Measurements from ENCODE around the gene BACH2. TPM values are rescaled to one million over a fixed set of nuclear protein-coding genes. Genes with fewer than 3 reads are reported as not detected.

BACH2 gene
- total and polyA plus RNA-seq, 2 of the 8 experiments (the other 6 are each of a cell fraction or from before 2014, with no cell fraction given) = 1.9 to 5.9 TPM

DNA sequence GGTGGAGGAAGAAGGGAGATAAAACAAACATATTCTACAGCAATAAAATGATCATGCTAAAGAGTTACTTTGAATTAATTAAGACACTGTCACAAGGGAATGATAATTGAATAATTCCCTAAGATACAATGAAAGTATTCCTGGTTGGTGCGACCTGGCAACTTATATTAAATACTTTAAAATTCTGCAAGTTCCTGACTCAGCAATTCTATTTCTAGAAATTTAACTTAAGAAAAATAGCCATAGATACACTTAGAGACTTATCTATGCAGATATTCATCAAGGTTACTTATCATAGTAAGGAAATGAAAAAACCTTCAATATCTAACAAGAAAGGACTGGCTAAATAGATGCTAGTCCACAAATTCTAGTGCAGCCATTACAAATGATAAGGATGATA, 156.0 kb downstream of the BACH2 start:
- H2AK5ac ChIP-seq (ENCODE audit: low read depth, low read length) = no peak overlapping the region
- H3K79me2 ChIP-seq (ENCODE audit: control insufficient read depth in 1 of 2, insufficient read depth in 2 of 2, low read length in 2 of 2) = no peaks in the 10 kb centered on the region
- FAIRE-seq (no peak), DNase-seq (ENCODE audit: low read depth in 1 of 2, low spot score in 2 of 2) (no peak)
- no peak overlapping the region for H3K9ac ChIP-seq (replicated peaks in 1 of 4; ENCODE audit: extremely low read depth in 1 of 4, low read depth in 3 of 4, low read length in 3 of 4)
- H3K27me3 ChIP-seq (replicated peaks in 1 of 4; ENCODE audit: control insufficient read depth in 3 of 4, extremely low read depth in 1 of 4, insufficient read depth in 3 of 4, low read length in 3 of 4) = no peaks in the 10 kb centered on the region
- H4K20me1 ChIP-seq (replicated peaks in 1 of 2; ENCODE audit: control insufficient read depth in 1 of 2, insufficient read depth in 2 of 2, low read length in 2 of 2) = no peaks in the 10 kb centered on the region
- H3K14ac ChIP-seq (ENCODE audit: insufficient read length) = no peak overlapping the region
- H2BK20ac ChIP-seq (ENCODE audit: low read length) = no peak overlapping the region
- no peak overlapping the region for H2BK120ac ChIP-seq (replicated peaks; ENCODE audit: low read depth, low read length)
- ChIA-PET POLR2A (ENCODE audit: partially characterized antibody) (no interaction called here), CTCF (ENCODE audit: partially characterized antibody) (no interaction called here)
- H3K18ac ChIP-seq (ENCODE audit: extremely low read depth, low read length) = no peak overlapping the region
- no peak overlapping the region for H4K8ac ChIP-seq (ENCODE audit: extremely low read depth, insufficient read depth, low read length)
- H4K91ac ChIP-seq (replicated peaks; ENCODE audit: insufficient read length, low read length) = no peak overlapping the region
- no peak overlapping the region for H2BK5ac ChIP-seq (ENCODE audit: low read depth, low read length)
- H4K5ac ChIP-seq (ENCODE audit: insufficient read length, low read depth, low read length) = no peak overlapping the region
- no peaks in the 10 kb centered on the region for H3K4me1 ChIP-seq (replicated peaks in 1 of 4; ENCODE audit: control insufficient read depth in 3 of 4, insufficient read depth in 4 of 4, low read length in 3 of 4)
- no peak overlapping the region for H3K23ac ChIP-seq (ENCODE audit: insufficient read length)
- H2BK12ac ChIP-seq (ENCODE audit: low read depth, low read length) = no peak overlapping the region
- 88% methylated on average over 1 of the region's 1 CpG; no CpG with 5 or more reads in 1 of the 2 experiments for WGBS, 2 experiments (ENCODE audit: extremely low coverage in 1 of 2, insufficient coverage in 1 of 2, insufficient read length in 1 of 2, insufficient replicate concordance in 2 of 2, low coverage in 1 of 2, low lambda C conversion rate in 2 of 2, missing lambda C conversion rate in 1 of 2)
- H3K4me2 ChIP-seq (ENCODE audit: insufficient read depth in 1 of 2, low read depth in 2 of 2, low read length in 2 of 2) = no peak overlapping the region
- H3K9me3 ChIP-seq (ENCODE audit: insufficient read depth in 2 of 2, low read depth in 1 of 2, low read length in 1 of 2) = no peaks in the 10 kb centered on the region
- H3K4me3 ChIP-seq (ENCODE audit: extremely low read depth in 1 of 4, insufficient read depth in 2 of 4, low read depth in 3 of 4, low read length in 4 of 4) = no peak overlapping the region
- no peak overlapping the region for H3K4ac ChIP-seq (replicated peaks; ENCODE audit: insufficient read length, low read depth, low read length)
- no peaks in the 10 kb centered on the region for H3K79me1 ChIP-seq (ENCODE audit: low read depth, low read length)
- no peak overlapping the region for H3K56ac ChIP-seq (replicated peaks; ENCODE audit: insufficient read length, low read depth, low read length)
- no peaks in the 10 kb centered on the region for H3K36me3 ChIP-seq (ENCODE audit: control insufficient read depth in 2 of 4, insufficient read depth in 4 of 4, low read length in 3 of 4)
- no peak overlapping the region for H2AFZ ChIP-seq (ENCODE audit: low read length)
- no peak for TF ChIP-seq TCF12 (IDR thresholded peaks at IDR 0.05; ENCODE audit: low read depth, low read length)
- TF ChIP-seq SUZ12 (IDR thresholded peaks at IDR 0.05; ENCODE audit: low read length) = no peak
- TF ChIP-seq HDAC2 (IDR thresholded peaks at IDR 0.05; ENCODE audit: borderline replicate concordance in 1 of 2, low read depth in 2 of 2, low read length in 2 of 2) = no peak
- peak; percentile 56; the same call in 1 of the 2 replicates for TF ChIP-seq MAFK (IDR thresholded peaks at IDR 0.05; ENCODE audit: low read depth, low read length)
- TF ChIP-seq HDAC6 (IDR thresholded peaks at IDR 0.05; ENCODE audit: low read depth, low read length) = no peak
- no peak overlapping the region for H2BK15ac ChIP-seq (ENCODE audit: low read length)
- H3K23me2 ChIP-seq (ENCODE audit: low read depth, low read length) = no peaks in the 10 kb centered on the region; the same call in 1 of the 2 replicates
- no peak overlapping the region for H3K27ac ChIP-seq (ENCODE audit: low read depth, low read length)
